Vagina (tissue), 2 donors: ENCODE data around the gene HEPH.

Experiments used
- CTCF ChIP-seq, 3 experiments: fragments of 450-650 bp in 2 of 3; fragments of 200-600 bp in 1 of 3; sonication (generic) in 1 of 3; IDR thresholded peaks; one replicate each; pipeline ENCODE4 v1.5.1; 2017 to 2019; ENCODE audit warnings: antibody characterized with exemption in 3 of 3, mild to moderate bottlenecking in 2 of 3, moderate library complexity in 2 of 3
- POLR2A ChIP-seq, 2 donors: fragments of 450-650 bp; IDR thresholded peaks; one replicate each; pipeline ENCODE4 v1.6.1; 2017; ENCODE audit warnings: antibody characterized with exemption in 2 of 2, mild to moderate bottlenecking in 2 of 2, moderate library complexity in 2 of 2

- TF ChIP-seq POLR2A (IDR thresholded peaks at IDR 0.05) = no peak
- TF ChIP-seq CTCF (IDR thresholded peaks at IDR 0.05) = no peak
Observed at GRCh38 chrX:66164931-66165330, 884 bp downstream of the HEPH start.
